ENCODE measurements around the gene DCC.

DCC gene

GRCh38 chr18:52610451-52611115 lies 270.6 kb downstream of the DCC start:
- DNase-seq = no peak

DNA sequence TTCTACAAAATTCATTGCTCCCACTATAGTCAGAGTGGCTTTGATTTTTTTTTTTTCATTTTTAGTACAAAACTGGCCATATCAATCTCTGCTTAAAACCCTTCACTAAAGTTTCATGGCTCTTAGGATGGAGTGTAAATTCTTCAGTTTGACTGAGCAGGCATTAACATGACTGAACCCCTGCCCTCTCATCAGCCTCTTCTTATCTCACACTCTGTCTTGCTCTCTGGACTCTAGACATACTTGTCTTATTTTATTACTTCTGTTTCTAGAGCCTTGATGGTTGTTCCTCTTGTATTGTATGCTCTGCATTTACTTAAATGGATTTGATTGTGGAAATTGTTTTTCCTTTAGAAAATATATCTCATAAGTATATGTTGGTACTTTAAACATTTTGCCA lies 272.4 kb downstream of the DCC start:
- no peak for DNase-seq

GRCh38 chr18:52615321-52615720 lies 275.3 kb downstream of the DCC start:
- DNase-seq = no peak

DNA sequence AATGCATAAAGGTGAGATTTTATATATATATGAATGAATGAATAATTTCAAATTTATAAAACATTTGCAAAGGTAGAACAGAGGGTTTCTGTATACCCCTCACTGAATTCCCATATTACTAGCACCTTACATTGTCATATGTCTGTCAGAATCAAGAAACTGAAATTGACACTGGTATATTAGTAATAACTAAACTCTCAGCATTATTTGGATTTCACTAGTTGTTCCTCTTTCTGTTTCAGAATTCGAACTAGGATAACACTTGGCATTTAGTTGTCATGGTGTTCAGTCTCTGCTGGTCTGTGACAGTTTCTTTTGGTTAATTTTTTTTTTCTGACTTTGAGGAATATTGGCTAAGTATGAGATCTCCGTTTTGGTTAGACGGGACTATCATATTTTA lies 275.9 kb downstream of the DCC start:
- no peak for DNase-seq

DNA sequence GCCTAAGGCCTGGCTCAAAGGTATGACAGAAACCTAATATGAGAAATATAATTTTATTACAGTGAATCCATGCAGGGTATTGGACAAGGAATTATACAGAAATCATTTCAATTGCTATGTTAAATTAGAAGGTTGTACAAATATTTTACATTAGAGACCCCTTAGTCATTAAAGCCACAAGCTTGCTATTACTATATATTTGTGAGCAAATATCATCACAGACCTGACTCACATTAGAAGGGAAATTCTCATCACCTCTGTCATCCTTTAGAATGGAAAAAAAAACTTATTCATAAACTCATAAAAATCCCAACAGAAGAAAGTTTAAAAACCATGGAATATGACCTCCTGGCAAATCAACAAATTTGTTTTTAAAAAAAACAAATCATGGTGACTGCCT lies 277.9 kb downstream of the DCC start:
- no peak for DNase-seq

DNA sequence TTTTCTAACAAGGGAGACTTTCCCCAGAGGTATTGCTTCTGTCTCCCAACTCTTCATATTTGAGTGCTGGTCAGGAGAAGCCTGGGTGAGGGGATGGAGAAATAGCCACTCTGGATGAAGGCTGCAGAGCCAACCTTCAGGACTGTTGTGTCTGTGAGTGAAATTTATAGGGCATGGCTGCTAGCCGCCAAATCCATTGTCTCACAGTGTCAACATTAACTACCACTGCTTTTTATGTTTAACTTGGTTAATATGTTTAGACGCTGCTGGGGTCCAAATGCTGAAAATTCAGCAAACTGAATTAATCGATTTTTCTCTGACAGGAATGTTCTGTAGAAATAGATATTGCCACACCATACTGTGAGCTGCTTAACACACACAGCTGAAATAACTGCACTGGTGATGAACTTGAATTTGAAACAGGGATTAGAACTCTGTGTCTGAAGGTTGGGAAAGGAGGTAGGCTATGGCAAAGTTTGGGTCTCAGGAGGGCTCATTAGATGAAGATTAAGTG lies 281.0 kb downstream of the DCC start:
- no peak for DNase-seq

- no peak for DNase-seq
Measured at GRCh38 chr18:52624702-52625101, 284.7 kb downstream of the DCC start.

DNA sequence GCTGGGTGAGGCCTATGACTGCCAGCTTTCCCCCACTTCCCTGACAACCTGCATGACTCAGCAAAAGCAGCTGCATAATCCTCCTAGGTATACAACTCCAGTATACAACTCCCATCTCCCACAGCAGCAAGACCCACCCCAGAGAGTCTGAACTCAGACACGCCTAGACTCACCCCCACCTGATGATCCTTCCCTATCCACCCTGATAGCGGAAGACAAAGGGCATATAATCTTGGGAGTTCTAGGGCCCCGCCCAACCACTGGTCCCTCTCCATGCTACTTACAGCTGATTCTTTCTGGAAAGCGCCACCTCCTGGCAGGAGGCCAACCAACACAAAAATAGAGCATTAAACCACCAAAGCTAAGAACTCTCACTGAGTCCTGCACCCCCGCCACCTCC lies 296.5 kb downstream of the DCC start:
- no peak for DNase-seq

GRCh38 chr18:52648201-52648600 lies 308.2 kb downstream of the DCC start:
- no peak for DNase-seq

DNA sequence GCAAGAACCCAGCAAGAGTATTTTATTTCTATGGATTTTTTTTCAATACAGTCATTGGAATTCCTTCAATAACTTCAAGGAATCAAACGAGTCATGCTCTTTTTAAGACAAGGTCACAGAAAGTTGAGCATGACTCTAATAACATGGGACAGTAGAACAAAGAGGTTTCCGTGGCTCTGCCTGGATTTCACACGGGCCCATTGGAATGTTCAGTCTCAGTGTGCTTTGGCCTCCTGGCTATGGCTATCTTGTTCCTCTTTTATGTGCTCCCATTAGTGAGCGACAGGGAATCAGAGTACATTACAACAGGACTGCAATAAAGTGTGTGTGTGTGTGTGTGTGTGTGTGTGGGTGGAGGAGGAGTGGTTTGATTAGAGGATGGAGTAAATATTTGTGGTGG lies 312.4 kb downstream of the DCC start:
- no peak for DNase-seq

GRCh38 chr18:52657043-52657805 lies 317.2 kb downstream of the DCC start:
- DNase-seq = no peak

GRCh38 chr18:52667463-52668065 lies 327.6 kb downstream of the DCC start:
- no peak for DNase-seq

GRCh38 chr18:52670896-52671295 lies 330.9 kb downstream of the DCC start:
- DNase-seq = no peak

- DNase-seq = no peak
Measured at GRCh38 chr18:52678034-52678433, 338.0 kb downstream of the DCC start.

- no peak for DNase-seq
Measured at GRCh38 chr18:52678551-52678950, 338.6 kb downstream of the DCC start.

DNA sequence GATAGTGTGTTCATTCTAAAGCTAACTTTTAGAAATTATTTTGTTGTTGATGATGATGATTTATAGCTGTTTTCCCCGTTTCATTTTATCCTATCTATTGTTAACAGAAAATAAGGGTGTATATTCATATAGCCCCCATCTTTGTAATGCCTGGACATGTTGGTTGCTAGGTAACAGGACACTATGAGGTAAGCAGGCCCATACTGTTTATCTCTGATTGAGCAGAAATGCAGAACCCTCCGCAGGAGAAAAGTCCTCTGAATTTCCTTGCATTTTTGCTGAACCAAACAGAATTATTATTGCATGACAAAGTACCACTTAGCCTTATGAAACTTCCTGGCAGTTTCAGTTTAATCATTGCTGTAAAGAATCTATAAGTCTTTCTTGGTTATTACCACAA lies 339.4 kb downstream of the DCC start:
- DNase-seq = no peak

GRCh38 chr18:52682260-52682659 lies 342.3 kb downstream of the DCC start:
- no peak for DNase-seq

DNA sequence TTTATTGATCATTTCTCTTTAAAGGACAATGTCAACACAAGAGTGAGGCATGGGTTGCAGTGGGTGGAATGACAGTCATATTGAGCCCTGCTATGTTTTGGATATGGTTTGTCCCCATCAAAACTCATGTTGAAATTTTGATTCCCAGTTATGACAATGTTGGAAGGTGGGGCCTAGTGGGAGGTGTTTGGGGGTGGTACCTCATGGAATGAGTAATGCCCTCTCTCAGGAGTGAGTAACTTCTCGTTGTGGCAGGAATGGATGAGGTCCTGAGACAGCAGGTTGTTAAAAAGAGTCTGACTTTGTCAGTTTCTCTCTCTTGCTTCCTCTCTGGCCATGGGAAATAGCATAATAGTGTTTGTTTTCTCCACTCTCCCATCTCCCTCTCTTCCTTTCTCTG lies 345.3 kb downstream of the DCC start:
- no peak for DNase-seq

DNA sequence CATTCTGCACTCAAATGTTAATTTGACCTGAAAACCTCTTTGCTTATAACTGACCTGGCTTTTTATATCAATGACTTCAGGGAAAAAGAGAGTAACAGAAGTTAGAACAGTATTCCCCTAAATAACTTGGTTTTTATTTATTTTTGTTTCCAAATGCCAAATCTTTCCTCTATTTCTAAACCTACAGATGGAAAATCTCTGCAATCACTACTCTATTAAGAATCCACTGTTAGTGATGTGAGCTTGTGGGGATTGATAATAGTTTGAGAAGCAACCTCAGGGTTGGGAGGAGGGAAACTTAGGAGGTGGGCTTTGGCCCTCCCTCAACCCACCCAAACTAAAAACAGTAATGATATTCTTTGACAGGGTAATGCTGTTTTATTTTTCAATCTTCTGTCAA lies 351.8 kb downstream of the DCC start:
- DNase-seq = no peak

DNA sequence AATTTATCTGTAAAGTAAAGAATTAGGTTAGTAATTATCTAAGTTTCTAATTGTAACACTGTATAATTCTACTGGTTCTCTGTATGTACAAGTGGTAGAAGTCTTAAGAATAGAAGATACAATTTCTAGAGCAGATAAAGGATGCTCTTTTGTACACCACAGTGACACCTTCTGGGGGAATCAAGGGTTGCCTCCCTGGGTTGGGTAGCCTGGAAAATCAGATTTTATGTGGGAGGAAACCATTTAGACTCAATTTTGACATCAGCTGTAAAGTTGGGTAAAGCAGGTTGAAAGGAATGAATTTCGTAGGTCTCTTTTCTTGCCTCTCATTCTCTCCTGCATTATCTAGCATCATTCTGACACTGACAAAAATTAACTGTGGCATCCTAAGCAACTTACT lies 354.8 kb downstream of the DCC start:
- DNase-seq = no peak

- no peak for DNase-seq
Measured at GRCh38 chr18:52700116-52700515, 360.1 kb downstream of the DCC start.

DNA sequence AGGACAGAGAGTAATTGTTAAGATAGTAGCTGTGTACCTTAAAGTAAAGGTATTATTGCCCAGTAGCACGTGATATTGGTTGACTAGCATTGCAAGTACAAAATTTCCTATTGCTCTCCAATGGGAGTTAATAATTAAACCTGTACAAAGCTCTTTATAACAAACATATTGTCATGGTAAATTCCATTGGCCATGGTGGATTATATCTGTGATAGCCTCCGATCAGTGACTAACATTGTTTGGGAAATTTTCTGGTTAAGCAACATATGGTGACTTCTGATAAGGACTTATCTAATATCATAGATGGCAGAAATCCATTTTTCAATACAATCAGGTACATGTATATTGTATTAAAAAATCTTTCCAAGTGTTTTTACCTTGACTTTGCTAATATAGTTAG lies 360.8 kb downstream of the DCC start:
- no peak for DNase-seq

DNA sequence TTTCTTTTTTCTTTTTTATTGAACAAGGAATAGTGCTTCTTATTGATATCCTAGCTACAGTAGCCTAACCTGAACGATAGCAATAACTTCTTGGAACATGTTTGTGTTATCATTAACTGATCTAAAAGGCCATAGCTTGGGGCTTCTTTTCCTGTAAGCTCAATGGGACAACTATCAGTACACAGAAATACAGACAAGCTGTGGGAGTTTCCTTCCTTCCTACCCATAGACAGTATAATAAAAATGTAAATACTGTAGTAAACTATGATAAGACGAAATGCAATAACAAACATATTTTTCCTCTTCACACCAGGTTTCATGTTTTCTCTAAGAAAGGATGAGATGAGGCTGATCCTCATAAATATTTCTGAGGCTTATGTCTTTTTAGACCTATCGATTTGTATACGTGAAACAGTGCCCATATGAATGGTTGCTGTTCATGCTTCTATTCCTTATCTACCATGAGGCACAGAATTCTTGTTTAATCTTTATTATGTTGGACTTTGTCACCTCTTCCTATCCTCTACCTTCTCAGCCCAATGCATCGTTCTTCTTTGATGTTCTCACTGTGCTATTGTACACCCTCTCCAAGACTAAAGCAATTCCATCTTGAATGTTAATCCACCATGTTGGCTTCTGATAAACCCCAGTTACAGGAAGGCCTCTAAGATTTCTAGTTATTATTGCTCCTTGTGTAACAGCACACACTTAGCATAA lies 361.4 kb downstream of the DCC start:
- no peak for DNase-seq

DNA sequence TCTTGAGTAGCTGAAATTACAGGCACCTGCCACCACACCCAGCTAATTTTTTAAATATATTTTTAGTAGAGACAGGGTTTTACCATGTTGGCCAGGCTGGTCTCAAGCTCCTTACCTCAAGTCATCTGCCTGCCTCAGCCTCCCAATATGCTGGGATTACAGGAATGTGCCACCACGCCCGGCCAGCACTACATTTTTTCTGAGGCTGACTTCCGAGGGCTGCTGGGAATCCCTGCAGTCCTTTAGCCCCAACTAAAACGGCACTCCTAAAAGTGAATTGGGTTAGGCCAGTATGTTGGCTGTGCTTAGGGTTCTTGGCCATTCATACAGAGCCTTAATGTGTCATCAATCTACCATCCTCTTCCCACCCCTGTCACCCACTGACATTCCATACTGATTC lies 375.4 kb downstream of the DCC start:
- DNase-seq = no peak

Measured in activated T-cell treated with anti-CD3 and anti-CD28 coated beads for 4 hours (primary cell).